LNCaP clone FGC (cell line): ENCODE results near the gene DGKG.

Experiments used
- DNase-seq: peaks from one replicate; pipeline ENCODE4 v3.0.0-alpha.2; 2011; ENCODE audit warnings: low read depth
- H3K4me3 ChIP-seq: 2 replicates; pipeline ENCODE4 v1.5.1; 2011; ENCODE audit warnings: mild to moderate bottlenecking, low read depth, low read length, control low read depth
- TF ChIP-seq, protein P1 (sequence below): IDR thresholded peaks from 2 replicates; pipeline ENCODE4 v1.5.1; 2012; ENCODE audit warnings: mild to moderate bottlenecking; ENCODE audit not compliant: control insufficient read depth, insufficient read depth; ENCODE audit errors: extremely low read depth

DGKG gene

DNA sequence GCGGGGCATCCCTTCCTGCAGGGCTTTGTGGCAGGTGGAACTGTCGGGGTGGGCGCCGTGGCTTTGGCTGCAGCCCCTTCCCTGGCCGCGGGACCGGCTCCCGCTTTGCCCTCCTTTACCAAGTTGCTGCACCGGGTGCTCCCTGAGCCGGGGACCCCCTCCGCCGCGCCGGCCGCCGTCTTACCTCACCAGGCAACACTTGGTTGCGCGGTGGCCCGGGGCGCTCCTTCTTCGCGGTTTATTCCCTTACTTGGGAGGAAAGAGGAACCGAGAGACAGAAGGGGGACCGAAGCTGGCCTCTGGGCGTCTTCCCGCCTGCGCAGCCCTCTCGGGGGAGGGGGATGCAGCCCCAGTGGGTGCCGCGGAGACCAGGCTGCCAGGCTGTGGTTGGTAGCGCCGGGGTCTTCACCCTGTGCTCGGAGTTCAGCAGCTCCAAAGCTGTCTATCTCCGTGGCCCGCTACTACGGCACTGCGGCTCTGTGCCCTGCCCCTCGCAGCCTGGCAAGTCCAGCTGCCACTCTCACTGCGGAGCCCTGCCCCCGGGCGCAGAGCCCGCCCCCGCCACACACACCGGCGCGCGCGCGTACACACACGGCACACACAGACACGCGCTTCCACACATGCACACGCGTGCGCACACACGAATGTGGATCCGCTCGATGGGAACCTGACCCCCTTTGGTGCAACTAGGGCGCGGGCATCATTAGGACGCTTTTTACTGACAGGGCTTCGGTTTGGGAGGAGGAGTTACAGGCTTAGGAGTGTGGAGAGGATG is at the start of gene DGKG:
Gene DGKG, minus strand, starts transcription at position 473 of the 775 bp plus-strand sequence. CDS start 41,775 bp downstream, outside the sequence.
- no peak for DNase-seq
- TF ChIP-seq, protein P1, sequence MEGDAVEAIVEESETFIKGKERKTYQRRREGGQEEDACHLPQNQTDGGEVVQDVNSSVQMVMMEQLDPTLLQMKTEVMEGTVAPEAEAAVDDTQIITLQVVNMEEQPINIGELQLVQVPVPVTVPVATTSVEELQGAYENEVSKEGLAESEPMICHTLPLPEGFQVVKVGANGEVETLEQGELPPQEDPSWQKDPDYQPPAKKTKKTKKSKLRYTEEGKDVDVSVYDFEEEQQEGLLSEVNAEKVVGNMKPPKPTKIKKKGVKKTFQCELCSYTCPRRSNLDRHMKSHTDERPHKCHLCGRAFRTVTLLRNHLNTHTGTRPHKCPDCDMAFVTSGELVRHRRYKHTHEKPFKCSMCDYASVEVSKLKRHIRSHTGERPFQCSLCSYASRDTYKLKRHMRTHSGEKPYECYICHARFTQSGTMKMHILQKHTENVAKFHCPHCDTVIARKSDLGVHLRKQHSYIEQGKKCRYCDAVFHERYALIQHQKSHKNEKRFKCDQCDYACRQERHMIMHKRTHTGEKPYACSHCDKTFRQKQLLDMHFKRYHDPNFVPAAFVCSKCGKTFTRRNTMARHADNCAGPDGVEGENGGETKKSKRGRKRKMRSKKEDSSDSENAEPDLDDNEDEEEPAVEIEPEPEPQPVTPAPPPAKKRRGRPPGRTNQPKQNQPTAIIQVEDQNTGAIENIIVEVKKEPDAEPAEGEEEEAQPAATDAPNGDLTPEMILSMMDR: no peak
- H3K4me3 ChIP-seq: peak within 1 kb of the TSS; percentile 44

DNA sequence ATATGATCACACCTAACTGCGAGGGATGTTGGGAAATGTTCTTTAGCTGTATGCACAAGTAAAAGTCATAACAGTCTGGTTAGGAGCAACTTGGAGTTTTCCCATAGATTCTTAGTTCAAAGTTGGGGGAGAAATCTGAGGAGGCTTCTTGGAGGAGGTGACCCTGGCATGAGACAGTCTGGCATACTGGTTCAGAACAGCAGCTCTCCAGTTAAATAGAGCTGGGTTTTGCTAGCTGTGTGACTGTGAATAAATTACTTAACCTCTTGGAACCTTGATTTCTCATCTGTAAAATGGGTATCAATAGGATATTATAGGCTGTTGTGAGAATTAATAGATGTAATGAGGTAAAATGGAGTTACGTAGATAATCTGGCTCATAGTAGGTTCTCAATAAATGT is 49.1 kb upstream of the DGKG start:
- no peak overlapping the region for H3K4me3 ChIP-seq
- no peak for DNase-seq
- TF ChIP-seq, protein P1: no peak

DNA sequence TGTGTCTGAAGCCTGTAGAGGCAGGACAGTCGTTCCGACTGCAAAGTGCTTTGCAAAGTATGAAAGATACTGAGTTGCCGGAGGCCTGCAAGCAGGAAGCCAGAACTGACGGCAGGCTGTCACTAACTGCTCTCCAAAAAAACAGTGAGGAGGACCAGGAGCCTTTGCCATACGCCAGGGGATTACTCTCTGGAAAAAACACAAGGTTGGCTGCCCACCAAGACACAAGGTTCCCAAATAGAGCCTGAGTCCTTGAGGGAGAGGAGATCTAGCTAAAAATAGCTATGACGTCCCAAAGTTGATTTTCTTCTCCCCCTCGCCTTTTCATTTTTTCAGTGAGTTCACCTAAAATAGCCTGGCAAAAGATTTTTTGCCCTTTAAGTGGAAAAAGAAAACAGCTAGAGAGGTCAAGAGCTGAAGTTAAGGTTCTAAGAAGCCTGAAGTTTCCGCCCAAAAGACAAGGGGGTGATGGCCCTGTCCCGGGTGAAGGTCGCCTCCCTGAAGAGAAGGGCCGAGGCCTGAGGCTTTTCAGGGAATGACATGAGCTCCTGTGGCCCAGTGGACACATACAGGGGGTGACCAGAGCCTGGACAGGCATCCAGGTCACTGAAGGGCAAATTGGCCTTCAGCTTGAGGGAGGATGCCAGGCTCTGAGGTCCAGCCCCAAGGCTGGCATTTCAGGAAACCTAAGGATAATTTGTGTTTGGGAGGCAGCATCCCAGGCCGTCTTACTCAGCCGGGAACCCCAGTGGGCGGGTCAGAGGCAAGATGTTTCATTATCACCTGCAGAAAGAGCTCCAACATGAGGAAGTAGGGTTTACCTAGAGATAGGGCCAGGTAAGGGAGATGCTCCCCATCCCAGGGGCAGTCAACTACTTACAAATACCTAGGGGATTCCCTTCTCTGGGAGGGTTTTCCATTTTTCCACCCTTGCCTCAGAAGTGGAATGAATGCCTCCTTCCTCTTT is 44.9 kb upstream of the DGKG start:
- TF ChIP-seq, protein P1: no peak
- H3K4me3 ChIP-seq: no peak overlapping the region
- DNase-seq: no peak

- TF ChIP-seq, protein P1: no peak
- DNase-seq: no peak
- no peak overlapping the region for H3K4me3 ChIP-seq
Measured at GRCh38 chr3:186401556-186401955, 39.5 kb upstream of the DGKG start.

DNA sequence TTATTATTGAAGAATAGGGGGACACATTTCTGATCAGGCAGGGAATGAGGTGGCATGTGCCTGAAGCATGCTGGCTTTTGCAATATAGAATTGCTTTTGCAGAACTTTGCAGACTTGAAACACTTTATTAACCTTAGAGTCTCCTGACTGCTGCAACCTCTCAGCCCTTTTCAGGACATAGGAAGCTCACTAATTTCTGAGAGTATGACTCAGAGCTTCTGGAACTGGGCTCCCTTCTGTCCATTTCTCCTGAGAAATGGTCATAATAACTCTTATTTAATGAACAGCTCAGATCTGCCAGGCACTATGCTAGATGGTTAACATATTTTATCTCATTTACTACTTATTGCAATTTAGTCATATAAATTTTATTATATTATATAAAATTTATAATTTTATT is 38.6 kb upstream of the DGKG start:
- no peak for DNase-seq
- H3K4me3 ChIP-seq: no peak overlapping the region
- TF ChIP-seq, protein P1: no peak

DNA sequence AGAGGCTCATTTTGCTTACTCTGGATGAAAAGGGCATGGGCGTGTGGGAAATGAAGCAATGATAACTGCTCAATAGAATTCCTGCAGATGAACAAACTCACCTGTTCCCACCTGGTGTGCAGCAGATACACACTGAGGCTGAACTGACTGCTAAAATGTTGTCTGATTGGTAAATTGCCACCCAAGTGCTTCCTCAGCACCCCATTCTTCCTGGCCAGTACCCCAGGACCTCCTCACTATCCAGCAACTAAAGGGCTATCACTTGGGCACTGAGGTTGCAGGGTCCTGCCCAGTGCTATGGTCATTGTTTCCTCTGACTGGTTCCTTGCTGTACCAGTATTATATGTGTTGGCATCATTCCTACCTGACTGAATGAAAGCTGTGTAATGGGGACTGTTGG is 38.0 kb upstream of the DGKG start:
- H3K4me3 ChIP-seq: no peak overlapping the region
- DNase-seq: no peak
- TF ChIP-seq, protein P1: no peak
